ENCODE data around the gene CSF2. TPM values are rescaled to one million over a fixed set of nuclear protein-coding genes. Genes with fewer than 3 reads are reported as not detected.

Gene CSF2
- total RNA-seq, 1 experiment from 2014 or later: 0.80 TPM

DNA sequence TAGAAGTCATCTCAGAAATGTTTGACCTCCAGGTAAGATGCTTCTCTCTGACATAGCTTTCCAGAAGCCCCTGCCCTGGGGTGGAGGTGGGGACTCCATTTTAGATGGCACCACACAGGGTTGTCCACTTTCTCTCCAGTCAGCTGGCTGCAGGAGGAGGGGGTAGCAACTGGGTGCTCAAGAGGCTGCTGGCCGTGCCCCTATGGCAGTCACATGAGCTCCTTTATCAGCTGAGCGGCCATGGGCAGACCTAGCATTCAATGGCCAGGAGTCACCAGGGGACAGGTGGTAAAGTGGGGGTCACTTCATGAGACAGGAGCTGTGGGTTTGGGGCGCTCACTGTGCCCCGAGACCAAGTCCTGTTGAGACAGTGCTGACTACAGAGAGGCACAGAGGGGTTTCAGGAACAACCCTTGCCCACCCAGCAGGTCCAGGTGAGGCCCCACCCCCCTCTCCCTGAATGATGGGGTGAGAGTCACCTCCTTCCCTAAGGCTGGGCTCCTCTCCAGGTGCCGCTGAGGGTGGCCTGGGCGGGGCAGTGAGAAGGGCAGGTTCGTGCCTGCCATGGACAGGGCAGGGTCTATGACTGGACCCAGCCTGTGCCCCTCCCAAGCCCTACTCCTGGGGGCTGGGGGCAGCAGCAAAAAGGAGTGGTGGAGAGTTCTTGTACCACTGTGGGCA lies 642 bp downstream of the CSF2 start:
- no peak overlapping the region for H3K27ac Mint-ChIP-seq (ENCODE audit: unreplicated experiment)
- H3K4me3 Mint-ChIP-seq (ENCODE audit: low read depth, unreplicated experiment): no peak overlapping the region
- no peak for TF ChIP-seq CTCF (IDR thresholded peaks at IDR 0.05; ENCODE audit: unreplicated experiment)
- peaks cover 39% of the 10 kb centered on the region for H3K4me1 Mint-ChIP-seq (ENCODE audit: low read depth, unreplicated experiment)
- intact Hi-C loops (cut with micrococcal nuclease; ENCODE audit: unreplicated experiment): loop anchor here (10.0 kb wide), 1 partner anchor 291 kb away; the partner anchor contains the start of gene SLC22A5
- peaks cover 5% of the 10 kb centered on the region for H3K36me3 Mint-ChIP-seq (ENCODE audit: insufficient read depth, unreplicated experiment)
- H3K9me3 Mint-ChIP-seq (ENCODE audit: low read depth, unreplicated experiment): no peaks in the 10 kb centered on the region
- peak; percentile 40 for DNase-seq
- no peaks in the 10 kb centered on the region for H3K27me3 Mint-ChIP-seq (ENCODE audit: unreplicated experiment)
- CTCF ChIA-PET: interaction anchor here (0.6 to 1.8 kb wide), 5 partner anchors 9 to 106 kb away, joined by 3 to 8 read pairs (median 5); no protein-coding TSS in a partner anchor
- BruUV-seq (replicated peaks): no TSS peak

- BruUV-seq (replicated peaks): no TSS peak
- peak; percentile 64 for DNase-seq
- intact Hi-C loops (cut with micrococcal nuclease; ENCODE audit: unreplicated experiment): loop anchor here (10.0 kb wide), 1 partner anchor 290 kb away; the partner anchor contains the start of gene SLC22A5
- H3K27ac Mint-ChIP-seq (ENCODE audit: unreplicated experiment): no peak overlapping the region
- no peak overlapping the region for H3K4me3 Mint-ChIP-seq (ENCODE audit: low read depth, unreplicated experiment)
- no peaks in the 10 kb centered on the region for H3K27me3 Mint-ChIP-seq (ENCODE audit: unreplicated experiment)
- CTCF ChIA-PET: interaction anchor here (0.6 kb wide), 1 partner anchor 30 kb away, joined by 5 read pairs; no protein-coding TSS in a partner anchor
- H3K4me1 Mint-ChIP-seq (ENCODE audit: low read depth, unreplicated experiment): peaks cover 39% of the 10 kb centered on the region
- TF ChIP-seq CTCF (IDR thresholded peaks at IDR 0.05; ENCODE audit: unreplicated experiment): no peak
- H3K36me3 Mint-ChIP-seq (ENCODE audit: insufficient read depth, unreplicated experiment): peaks cover 5% of the 10 kb centered on the region
- no peaks in the 10 kb centered on the region for H3K9me3 Mint-ChIP-seq (ENCODE audit: low read depth, unreplicated experiment)
These were observed 1.5 kb downstream of the CSF2 start for GRCh38 chr5:132074772-132075718.

DNA sequence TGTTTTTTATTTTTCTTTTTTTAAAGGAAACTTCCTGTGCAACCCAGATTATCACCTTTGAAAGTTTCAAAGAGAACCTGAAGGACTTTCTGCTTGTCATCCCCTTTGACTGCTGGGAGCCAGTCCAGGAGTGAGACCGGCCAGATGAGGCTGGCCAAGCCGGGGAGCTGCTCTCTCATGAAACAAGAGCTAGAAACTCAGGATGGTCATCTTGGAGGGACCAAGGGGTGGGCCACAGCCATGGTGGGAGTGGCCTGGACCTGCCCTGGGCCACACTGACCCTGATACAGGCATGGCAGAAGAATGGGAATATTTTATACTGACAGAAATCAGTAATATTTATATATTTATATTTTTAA lies 2.1 kb downstream of the CSF2 start:
- no peak for TF ChIP-seq CTCF (IDR thresholded peaks at IDR 0.05; ENCODE audit: unreplicated experiment)
- Mint-ChIP-seq H3K4me3 (ENCODE audit: low read depth, unreplicated experiment) (no peak overlapping the region), H3K27me3 (ENCODE audit: unreplicated experiment) (no peaks in the 10 kb centered on the region), H3K36me3 (ENCODE audit: insufficient read depth, unreplicated experiment) (peaks cover 5% of the 10 kb centered on the region), H3K4me1 (ENCODE audit: low read depth, unreplicated experiment) (peaks cover 39% of the 10 kb centered on the region), H3K9me3 (ENCODE audit: low read depth, unreplicated experiment) (no peaks in the 10 kb centered on the region), H3K27ac (ENCODE audit: unreplicated experiment) (no peak overlapping the region)
- BruUV-seq (replicated peaks): no TSS peak
- intact Hi-C loops (cut with micrococcal nuclease; ENCODE audit: unreplicated experiment): loop anchor here (10.0 kb wide), 1 partner anchor 289 kb away; the partner anchor contains the start of gene SLC22A5
- DNase-seq: no peak
- CTCF ChIA-PET: no interaction called here

GRCh38 chr5:132076202-132076830 lies 2.7 kb downstream of the CSF2 start:
- intact Hi-C loops (cut with micrococcal nuclease; ENCODE audit: unreplicated experiment): loop anchor here (10.0 kb wide), 1 partner anchor 288 kb away; the partner anchor contains the start of gene SLC22A5

More at GRCh38 chr5:132076202-132076830, 2.7 kb downstream of the CSF2 start:
- no TSS peak for BruUV-seq (replicated peaks)
- no peak for TF ChIP-seq CTCF (IDR thresholded peaks at IDR 0.05; ENCODE audit: unreplicated experiment)
- Mint-ChIP-seq H3K36me3 (ENCODE audit: insufficient read depth, unreplicated experiment) (peaks cover 5% of the 10 kb centered on the region), H3K4me3 (ENCODE audit: low read depth, unreplicated experiment) (no peak overlapping the region), H3K27ac (ENCODE audit: unreplicated experiment) (no peak overlapping the region), H3K27me3 (ENCODE audit: unreplicated experiment) (no peaks in the 10 kb centered on the region), H3K4me1 (ENCODE audit: low read depth, unreplicated experiment) (peaks cover 39% of the 10 kb centered on the region), H3K9me3 (ENCODE audit: low read depth, unreplicated experiment) (no peaks in the 10 kb centered on the region)
- CTCF ChIA-PET: no interaction called here
- DNase-seq: no peak
